Thyroid gland (tissue), 4 donors: Measurements from ENCODE around the gene RIT2. TPM values are rescaled to one million over a fixed set of nuclear protein-coding genes. Genes with fewer than 3 reads are reported as not detected.

Source experiments
- DNase-seq, 2 donors: peaks; one replicate each; pipeline ENCODE4 v3.0.0-alpha.2; 2019
- H3K27ac ChIP-seq, 3 donors: fragments of 200-600 bp; sonication (generic); 1 replicate in 2 of 3; 2 replicates in 1 of 3; pipeline ENCODE4 v1.5.1; 2016 to 2019; ENCODE audit warnings: mild to moderate bottlenecking in 1 of 3, moderate library complexity in 1 of 3
- H3K27me3 ChIP-seq: fragments of 200-600 bp; sonication (generic); one replicate; pipeline ENCODE4 v1.5.1; 2019
- H3K36me3 ChIP-seq, 2 donors: fragments of 200-600 bp; sonication (generic); one replicate each; pipeline ENCODE4 v1.5.1; 2016 to 2019
- H3K4me1 ChIP-seq, 2 donors: fragments of 200-600 bp; sonication (generic); one replicate each; pipeline ENCODE4 v1.5.1; 2017 to 2019
- H3K4me3 ChIP-seq, 3 donors: fragments of 200-600 bp; sonication (generic); replicated peaks in 1 of 3; 1 replicate in 2 of 3; 2 replicates in 1 of 3; pipeline ENCODE4 v1.5.1; 2016; ENCODE audit warnings: mild to moderate bottlenecking in 1 of 3
- H3K9me3 ChIP-seq: fragments of 200-600 bp; sonication (generic); one replicate; pipeline ENCODE4 v1.5.1; 2017
- CTCF ChIP-seq, 6 experiments: fragments of 200-600 bp in 3 of 6; fragments of 450-650 bp in 3 of 6; sonication (generic) in 3 of 6; IDR thresholded peaks; one replicate each; pipeline ENCODE4 v1.5.1; 2016 to 2019; ENCODE audit warnings: antibody characterized with exemption in 6 of 6, mild to moderate bottlenecking in 2 of 6, inconsistent platforms in 1 of 6, moderate library complexity in 1 of 6
- POLR2A ChIP-seq, 2 donors: fragments of 450-650 bp; IDR thresholded peaks; one replicate each; pipeline ENCODE4 v1.6.1; 2017; ENCODE audit warnings: antibody characterized with exemption in 2 of 2, mild to moderate bottlenecking in 2 of 2, moderate library complexity in 1 of 2
- WGBS, 2 donors: methylation state at CpG; one replicate each; pipeline ENCODE4 v1.1.5; 2017; 5-methylcytosine and 5-hydroxymethylcytosine counted together
- intact Hi-C: fragments of 100-400 bp; cut with DNase I; formaldehyde crosslinking; loops from one replicate; pipeline ENCODE4 v1.15.1; 2023
- total RNA-seq, 4 donors: library from RNA; depleted of rRNA; stranded (reverse); fragments of >200 nt; gene quantifications; one replicate each; pipeline ENCODE4 v1.2.3, GENCODE V29; 2016

The RIT2 gene
- total RNA-seq, 4 donors from 2014 or later, result not detected

- intact Hi-C loops, result no loop called here
- Histone ChIP-seq H3K9me3 (no peaks in the 10 kb centered on the region), H3K27ac (no peak overlapping the region), H3K36me3 (no peaks in the 10 kb centered on the region), H3K4me3 (no peak overlapping the region), H3K27me3 (no peaks in the 10 kb centered on the region), H3K4me1 (no peaks in the 10 kb centered on the region)
- DNase-seq, result no peak
- 68 to 73% methylated on average over 4 of the region's 4 CpGs for WGBS, 2 donors
- TF ChIP-seq POLR2A (IDR thresholded peaks at IDR 0.05) (no peak), CTCF (IDR thresholded peaks at IDR 0.05) (no peak)
Measured at GRCh38 chr18:43043626-43044025, 71.9 kb downstream of the RIT2 start.

GRCh38 chr18:43040281-43040680 lies 75.2 kb downstream of the RIT2 start:
- Histone ChIP-seq H3K9me3 (no peaks in the 10 kb centered on the region), H3K4me1 (peaks cover 2% of the 10 kb centered on the region in 2 donors), H3K27ac (no peak overlapping the region), H3K36me3 (no peaks in the 10 kb centered on the region), H3K27me3 (no peaks in the 10 kb centered on the region), H3K4me3 (no peak overlapping the region)
- no peak for DNase-seq
- intact Hi-C loops, result no loop called here
- TF ChIP-seq POLR2A (IDR thresholded peaks at IDR 0.05) (no peak), CTCF (IDR thresholded peaks at IDR 0.05) (no peak)
- WGBS, 2 donors, result 89 to 93% methylated on average over 2 of the region's 2 CpGs

- Histone ChIP-seq H3K27me3 (no peaks in the 10 kb centered on the region), H3K9me3 (no peaks in the 10 kb centered on the region), H3K4me1 (peaks cover 4% of the 10 kb centered on the region in 2 donors), H3K36me3 (no peaks in the 10 kb centered on the region), H3K27ac (peak overlapping the region in 2 of 3 donors; percentile 59 to 76), H3K4me3 (no peak overlapping the region)
- DNase-seq, result no peak
- 36 to 46% methylated on average over 2 of the region's 2 CpGs for WGBS, 2 donors
- intact Hi-C loops, result no loop called here
- TF ChIP-seq CTCF (IDR thresholded peaks at IDR 0.05), result peak in 1 of 6 experiments; percentile 4
- no peak for TF ChIP-seq POLR2A (IDR thresholded peaks at IDR 0.05)
Measured at GRCh38 chr18:43034683-43035500, 80.6 kb downstream of the RIT2 start.

DNA sequence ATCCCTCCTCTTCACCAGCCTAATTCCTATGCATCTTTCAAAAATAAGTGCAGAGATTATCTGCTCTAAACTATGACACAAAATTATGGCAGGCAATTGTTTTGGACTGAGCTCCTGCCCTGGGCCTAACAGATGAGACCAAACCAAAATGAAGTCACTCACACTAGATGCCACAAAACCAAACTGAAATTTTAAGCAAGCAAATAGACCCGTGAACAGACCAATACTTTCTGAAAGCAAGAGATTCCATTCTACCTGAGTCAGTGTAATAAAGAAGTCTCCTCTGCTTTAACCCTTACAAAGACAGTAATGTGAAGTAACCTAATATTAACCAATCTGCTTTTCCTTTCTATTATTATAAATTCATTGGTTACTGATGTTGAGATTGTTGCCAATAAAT lies 84.3 kb downstream of the RIT2 start:
- Histone ChIP-seq H3K4me3 (no peak overlapping the region), H3K27me3 (no peaks in the 10 kb centered on the region), H3K4me1 (peaks cover 4% of the 10 kb centered on the region in 2 donors), H3K9me3 (no peaks in the 10 kb centered on the region), H3K27ac (no peak overlapping the region), H3K36me3 (no peaks in the 10 kb centered on the region)
- 63 to 70% methylated on average over 1 of the region's 1 CpG for WGBS, 2 donors
- no peak for DNase-seq
- intact Hi-C loops, result no loop called here
- TF ChIP-seq CTCF (IDR thresholded peaks at IDR 0.05) (no peak), POLR2A (IDR thresholded peaks at IDR 0.05) (no peak)

DNA sequence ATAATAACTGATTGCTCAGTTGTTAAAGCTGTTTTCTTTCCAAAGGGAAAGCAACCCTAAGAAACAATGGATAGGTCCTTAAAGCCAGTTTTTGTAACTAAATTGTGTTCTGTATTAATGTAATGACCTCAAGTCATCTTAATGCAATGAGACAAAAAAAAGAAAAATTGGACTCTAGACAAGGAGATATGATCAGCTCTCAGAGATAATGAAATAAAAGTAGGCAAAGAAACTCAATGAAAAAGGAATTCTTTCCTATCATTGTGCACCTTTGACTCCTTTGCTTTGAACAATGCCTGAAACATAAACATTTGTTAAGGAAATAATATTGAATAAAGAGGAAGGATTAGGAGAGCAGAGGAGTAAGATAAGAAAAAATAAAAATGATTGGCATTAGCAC lies 86.1 kb downstream of the RIT2 start:
- Histone ChIP-seq H3K27me3 (no peaks in the 10 kb centered on the region), H3K4me3 (no peak overlapping the region), H3K4me1 (no peaks in the 10 kb centered on the region), H3K36me3 (no peaks in the 10 kb centered on the region), H3K9me3 (no peaks in the 10 kb centered on the region), H3K27ac (no peak overlapping the region)
- no peak for DNase-seq
- no peak for TF ChIP-seq CTCF (IDR thresholded peaks at IDR 0.05)
- no peak for TF ChIP-seq POLR2A (IDR thresholded peaks at IDR 0.05)
- intact Hi-C loops, result no loop called here
